Measurements from ENCODE around the gene ZNF550. TPM values are rescaled to one million over a fixed set of nuclear protein-coding genes. Genes with fewer than 3 reads are reported as not detected.
"Not testable (repeated sequence)": the region's sequence is repeated elsewhere in the genome, so short reads cannot be mapped to it uniquely, and the experiment has no call there.

The ZNF550 gene
- total and polyA plus RNA-seq, 2 of the 13 experiments (the other 11 are each of a cell fraction or from before 2014, with no cell fraction given) = 8.6 to 9.1 TPM

GRCh38 chr19:57487477-57488298 lies 72.0 kb downstream of the ZNF550 start, which contains the start of gene ZNF419 (continued):
- TF ChIP-seq MXD4 (CRISPR knock-in tag; IDR thresholded peaks at IDR 0.05) (peak; percentile 61; the same call in 1 of the 2 replicates), POLR2AphosphoS5 (IDR thresholded peaks at IDR 0.05; ENCODE audit: low read depth, low read length) (peak; percentile 83), KDM2A (CRISPR knock-in tag; IDR thresholded peaks at IDR 0.05; ENCODE audit: borderline replicate concordance, low read depth) (peak; percentile 82; the same call in 1 of the 2 replicates), ATF1 (CRISPR knock-in tag; IDR thresholded peaks at IDR 0.05) (peak; percentile 92), PCBP1 (IDR thresholded peaks at IDR 0.05; ENCODE audit: borderline replicate concordance, low read depth, low read length) (0 out of 2 replicates have a peak, but pooled peaks have one; percentile 46), ZNF768 (CRISPR knock-in tag; IDR thresholded peaks at IDR 0.05) (peak; percentile 61; the same call in 1 of the 2 replicates), MXD3 (CRISPR knock-in tag; IDR thresholded peaks at IDR 0.05) (peak; percentile 69), MAX (IDR thresholded peaks at IDR 0.05) (0 out of 2 replicates have a peak, but pooled peaks have one; percentile 26), POGK (CRISPR knock-in tag; conservative IDR thresholded peaks at IDR 0.05) (0 out of 2 replicates have a peak, but pooled peaks have one; percentile 33), DMAP1 (CRISPR knock-in tag; IDR thresholded peaks at IDR 0.05) (peak; percentile 48; the same call in 1 of the 2 replicates), NRL (CRISPR knock-in tag; IDR thresholded peaks at IDR 0.05; ENCODE audit: borderline replicate concordance) (0 out of 2 replicates have a peak, but pooled peaks have one; percentile 64), CBFB (CRISPR knock-in tag; IDR thresholded peaks at IDR 0.05) (0 out of 2 replicates have a peak, but pooled peaks have one; percentile 9), HOXA3 (CRISPR knock-in tag; IDR thresholded peaks at IDR 0.05) (peak; percentile 38; the same call in 1 of the 2 replicates), GATAD1 (CRISPR knock-in tag; IDR thresholded peaks at IDR 0.05) (peak; percentile 85), ZNF441 (CRISPR knock-in tag; IDR thresholded peaks at IDR 0.05; ENCODE audit: borderline replicate concordance) (peak; percentile 37; the same call in 1 of the 2 replicates), YEATS4 (CRISPR knock-in tag; IDR thresholded peaks at IDR 0.05; ENCODE audit: borderline replicate concordance) (0 out of 2 replicates have a peak, but pooled peaks have one; percentile 32), ZBTB40 (IDR thresholded peaks at IDR 0.05) (peak; percentile 51)
- TF ChIP-seq ZBTB40 (CRISPR knock-in tag; IDR thresholded peaks at IDR 0.05) = not testable (repeated sequence)

Data from HepG2 (cell line).